MCF 10A (cell line): Measurements from ENCODE around the gene BTG2. TPM values are rescaled to one million over a fixed set of nuclear protein-coding genes. Genes with fewer than 3 reads are reported as not detected.

Source experiments
- BruUV-seq: library from RNA; stranded (reverse); fragments of 400-500 nt; replicated peaks from 2 replicates; lab custom pipeline; 2021; lab: Mats Ljungman, UMichigan
- CTCF ChIA-PET: fragments of 300-600 bp; sonication (Branson Sonifier 250); formaldehyde crosslinking; extraction: SDS; loops from one replicate; lab custom pipeline; 2021; ENCODE audit warnings: antibody characterized with exemption, inconsistent platforms; lab: Yijun Ruan, JAX
- POLR2A ChIA-PET: fragments of 300-600, 350-650 bp; sonication (Branson Sonifier 250); formaldehyde crosslinking; extraction: SDS; loops from one replicate; lab custom pipeline; 2020; ENCODE audit warnings: antibody characterized with exemption, inconsistent platforms; lab: Yijun Ruan, JAX
- DNase-seq: peaks from one replicate; pipeline ENCODE4 v3.0.0-alpha.2; 2018; ENCODE audit not compliant: unreplicated experiment
- H3K27ac Mint-ChIP-seq: one replicate; pipeline ENCODE4 v1.8.0; 2022; ENCODE audit warnings: mild to moderate bottlenecking, low read depth, mixed read lengths; ENCODE audit not compliant: unreplicated experiment
- H3K27me3 Mint-ChIP-seq: one replicate; pipeline ENCODE4 v1.8.0; 2022; ENCODE audit warnings: mixed read lengths; ENCODE audit not compliant: insufficient read depth, unreplicated experiment
- H3K36me3 Mint-ChIP-seq: one replicate; pipeline ENCODE4 v1.8.0; 2022; ENCODE audit warnings: mild to moderate bottlenecking, moderate library complexity, mixed read lengths; ENCODE audit not compliant: insufficient read depth, unreplicated experiment
- H3K4me1 Mint-ChIP-seq: one replicate; pipeline ENCODE4 v1.8.0; 2022; ENCODE audit warnings: mixed read lengths; ENCODE audit not compliant: insufficient read depth, unreplicated experiment
- H3K4me3 Mint-ChIP-seq: one replicate; pipeline ENCODE4 v1.8.0; 2022; ENCODE audit warnings: mild to moderate bottlenecking, moderate library complexity, mixed read lengths; ENCODE audit not compliant: unreplicated experiment
- H3K9me3 Mint-ChIP-seq: one replicate; pipeline ENCODE4 v1.8.0; 2022; ENCODE audit warnings: mixed read lengths; ENCODE audit not compliant: unreplicated experiment
- CTCF ChIP-seq: fragments of 200-600 bp; IDR thresholded peaks from one replicate; pipeline ENCODE4 v1.8.0; 2022; ENCODE audit warnings: antibody characterized with exemption, mild to moderate bottlenecking; ENCODE audit not compliant: unreplicated experiment
- intact Hi-C: fragments of 100-400 bp; cut with micrococcal nuclease; formaldehyde crosslinking; loops from 2 replicates; pipeline ENCODE4 v1.14.1; 2022
- total RNA-seq: library from RNA; stranded (reverse); gene quantifications from 2 replicates; pipeline ENCODE4 v1.2.3, GENCODE V29; 2022

The BTG2 gene
- total RNA-seq, 1 experiment from 2014 or later = 44.4 TPM

- no peaks in the 10 kb centered on the region for H3K9me3 Mint-ChIP-seq
- peak; percentile 47 for DNase-seq
- no peaks in the 10 kb centered on the region for H3K4me1 Mint-ChIP-seq
- H3K4me3 Mint-ChIP-seq = no peak overlapping the region
- no peak overlapping the region for H3K27ac Mint-ChIP-seq
- H3K36me3 Mint-ChIP-seq = no peaks in the 10 kb centered on the region
- H3K27me3 Mint-ChIP-seq = no peaks in the 10 kb centered on the region
- no TSS peak for BruUV-seq
- CTCF ChIA-PET = interaction anchor here (0.7 to 3.1 kb wide), 8 partner anchors 10 to 218 kb away, joined by 3 to 22 read pairs (median 5); no protein-coding TSS in a partner anchor
- TF ChIP-seq CTCF = no peak
- intact Hi-C loops = no loop called here
- POLR2A ChIA-PET = interaction anchor here (1.4 to 6.3 kb wide), 3 partner anchors 9 to 16 kb away, joined by 3 to 53 read pairs (median 6); partner anchors contain the start of gene BTG2
These were observed 14.8 kb upstream of the BTG2 start for GRCh38 chr1:203290261-203291089.

GRCh38 chr1:203291201-203292096 lies 13.9 kb upstream of the BTG2 start:
- Mint-ChIP-seq H3K27me3 (no peaks in the 10 kb centered on the region), H3K4me3 (no peak overlapping the region), H3K36me3 (no peaks in the 10 kb centered on the region), H3K4me1 (no peaks in the 10 kb centered on the region), H3K9me3 (no peaks in the 10 kb centered on the region), H3K27ac (no peak overlapping the region)
- no TSS peak for BruUV-seq
- POLR2A ChIA-PET = interaction anchor here (0.7 to 6.3 kb wide), 4 partner anchors 10 to 506 kb away, joined by 3 to 53 read pairs (median 4); partner anchors contain the start of gene BTG2
- TF ChIP-seq CTCF = no peak
- intact Hi-C loops = no loop called here
- DNase-seq = no peak
- CTCF ChIA-PET = interaction anchor here (0.7 to 5.6 kb wide), 13 partner anchors 11 to 217 kb away, joined by 3 to 22 read pairs (median 4); partner anchors contain the start of gene PRELP

GRCh38 chr1:203295796-203296195 lies 9.5 kb upstream of the BTG2 start:
- peaks cover 10% of the 10 kb centered on the region for H3K27me3 Mint-ChIP-seq
- no peak overlapping the region for H3K4me3 Mint-ChIP-seq
- H3K4me1 Mint-ChIP-seq = no peaks in the 10 kb centered on the region
- H3K9me3 Mint-ChIP-seq = no peaks in the 10 kb centered on the region
- no peak overlapping the region for H3K27ac Mint-ChIP-seq
- ChIA-PET CTCF (interaction anchor here (0.6 to 5.6 kb wide), 10 partner anchors 11 to 925 kb away, joined by 3 to 33 read pairs (median 4); no protein-coding TSS in a partner anchor), POLR2A (interaction anchor here (0.6 to 6.3 kb wide), 5 partner anchors 10 to 343 kb away, joined by 3 to 53 read pairs (median 3); partner anchors contain the start of genes BTG2 and OPTC)
- intact Hi-C loops = no loop called here
- no peaks in the 10 kb centered on the region for H3K36me3 Mint-ChIP-seq
- no TSS peak for BruUV-seq
- DNase-seq = no peak
- no peak for TF ChIP-seq CTCF
